ENCODE data around the gene QRICH1.
"Not testable (repeated sequence)": the region's sequence is repeated elsewhere in the genome, so short reads cannot be mapped to it uniquely, and the experiment has no call there.

Gene QRICH1

GRCh38 chr3:49015765-49016164, 78.1 kb downstream of the QRICH1 start:
- no peak for DNase-seq

GRCh38 chr3:49015072-49015471, 78.8 kb downstream of the QRICH1 start:
- no peak for DNase-seq

GRCh38 chr3:49013738-49014660, 79.9 kb downstream of the QRICH1 start:
- DNase-seq, result no peak

- DNase-seq, result no peak
Measured at GRCh38 chr3:49013113-49013737, 80.6 kb downstream of the QRICH1 start.

GRCh38 chr3:49012441-49013017, 81.3 kb downstream of the QRICH1 start:
- DNase-seq, result no peak

GRCh38 chr3:49009396-49009795, 84.5 kb downstream of the QRICH1 start:
- DNase-seq, result no peak

GRCh38 chr3:49008627-49009026, 85.2 kb downstream of the QRICH1 start:
- not testable (repeated sequence) for DNase-seq

- peak; percentile 19 for DNase-seq
Measured at GRCh38 chr3:49007771-49008528, 85.9 kb downstream of the QRICH1 start.

- DNase-seq, result peak; percentile 87
Measured at GRCh38 chr3:49007068-49007770, 86.7 kb downstream of the QRICH1 start, which contains the start of gene WDR6. Gene WDR6, plus strand, starts transcription at chr3:49007391. Its CDS starts 41 bp downstream, at chr3:49007432.

- DNase-seq, result no peak
Measured at GRCh38 chr3:49006408-49007067, 87.3 kb downstream of the QRICH1 start.

GRCh38 chr3:49005998-49006397, 87.9 kb downstream of the QRICH1 start:
- no peak for DNase-seq

GRCh38 chr3:49005303-49005680, 88.6 kb downstream of the QRICH1 start:
- peak; percentile 65 for DNase-seq

GRCh38 chr3:49004352-49005302, 89.2 kb downstream of the QRICH1 start:
- peak; percentile 27 for DNase-seq

GRCh38 chr3:49001155-49001554, 92.7 kb downstream of the QRICH1 start:
- DNase-seq, result no peak

- peak; percentile 35 for DNase-seq
Measured at GRCh38 chr3:48999085-48999858, 94.6 kb downstream of the QRICH1 start.

- peak; percentile 68 for DNase-seq
Measured at GRCh38 chr3:48997714-48998637, 95.9 kb downstream of the QRICH1 start.

- no peak for DNase-seq
Measured at GRCh38 chr3:48997102-48997635, 96.7 kb downstream of the QRICH1 start.

- no peak for DNase-seq
Measured at GRCh38 chr3:48996640-48997039, 97.2 kb downstream of the QRICH1 start.

Data from DMS79 treated with DMSO at 0.1 percent for 48 hours (cell line).